Measurements from ENCODE around the gene MAN1C1. TPM values are rescaled to one million over a fixed set of nuclear protein-coding genes. Genes with fewer than 3 reads are reported as not detected.
"Not testable (repeated sequence)": the region's sequence is repeated elsewhere in the genome, so short reads cannot be mapped to it uniquely, and the experiment has no call there.

The MAN1C1 gene
- polyA plus RNA-seq, 3 donors: 3.1 to 18.2 (median 12.4) TPM

GRCh38 chr1:25579292-25580252, 37.0 kb upstream of the MAN1C1 start:
- H3K27ac ChIP-seq (ENCODE audit: low read depth, low read length): no peak overlapping the region
- WGBS, 3 donors: 82 to 85% (median 84%) methylated on average over 19 of the region's 19 CpGs

- WGBS, 3 donors: 62 to 85% (median 72%) methylated on average over 6 of the region's 6 CpGs
- H3K27ac ChIP-seq (ENCODE audit: low read depth, low read length): no peak overlapping the region
These were observed 35.7 kb upstream of the MAN1C1 start for GRCh38 chr1:25580927-25581326.

- WGBS, 3 donors: 81 to 85% (median 82%) methylated on average over 5 of the region's 5 CpGs
- H3K27ac ChIP-seq (ENCODE audit: low read depth, low read length): no peak overlapping the region
These were observed 34.8 kb upstream of the MAN1C1 start for GRCh38 chr1:25581764-25582163.

- 86 to 89% (median 89%) methylated on average over 14 of the region's 14 CpGs for WGBS, 3 donors
- no peak overlapping the region for H3K27ac ChIP-seq (ENCODE audit: low read depth, low read length)
These were observed 32.8 kb upstream of the MAN1C1 start for GRCh38 chr1:25583519-25584370.

GRCh38 chr1:25586181-25586588, 30.4 kb upstream of the MAN1C1 start:
- WGBS, 3 donors: 80 to 98% (median 95%) methylated on average over 16 of the region's 16 CpGs
- no peak overlapping the region for H3K27ac ChIP-seq (ENCODE audit: low read depth, low read length)

- H3K27ac ChIP-seq (ENCODE audit: low read depth, low read length): no peak overlapping the region
- 91 to 93% (median 91%) methylated on average over 8 of the region's 8 CpGs for WGBS, 3 donors
These were observed 29.3 kb upstream of the MAN1C1 start for GRCh38 chr1:25587290-25587689.

GRCh38 chr1:25588224-25588623, 28.4 kb upstream of the MAN1C1 start:
- not testable (repeated sequence) for H3K27ac ChIP-seq (ENCODE audit: low read depth, low read length)
- 69 to 84% (median 71%) methylated on average over 7 of the region's 7 CpGs for WGBS, 3 donors

- 95 to 97% (median 95%) methylated on average over 13 of the region's 13 CpGs for WGBS, 3 donors
- not testable (repeated sequence) for H3K27ac ChIP-seq (ENCODE audit: low read depth, low read length)
These were observed 27.8 kb upstream of the MAN1C1 start for GRCh38 chr1:25588786-25589185.

- WGBS, 3 donors: 47 to 56% (median 52%) methylated on average over 8 of the region's 8 CpGs
- no peak overlapping the region for H3K27ac ChIP-seq (ENCODE audit: low read depth, low read length)
These were observed 26.3 kb upstream of the MAN1C1 start for GRCh38 chr1:25590096-25590824.

GRCh38 chr1:25593861-25594260, 22.7 kb upstream of the MAN1C1 start:
- H3K27ac ChIP-seq (ENCODE audit: low read depth, low read length): no peak overlapping the region
- 77 to 82% (median 81%) methylated on average over 2 of the region's 2 CpGs for WGBS, 3 donors

- no peak overlapping the region for H3K27ac ChIP-seq (ENCODE audit: low read depth, low read length)
- 65 to 91% (median 90%) methylated on average over 2 of the region's 2 CpGs for WGBS, 3 donors
These were observed 21.6 kb upstream of the MAN1C1 start for GRCh38 chr1:25594971-25595370.

- 91 to 93% (median 92%) methylated on average over 5 of the region's 5 CpGs for WGBS, 3 donors
These were observed 19.9 kb upstream of the MAN1C1 start for GRCh38 chr1:25596641-25597040.

GRCh38 chr1:25598879-25599278, 17.7 kb upstream of the MAN1C1 start:
- H3K27ac ChIP-seq (ENCODE audit: low read depth, low read length): no peak overlapping the region
- WGBS, 3 donors: 96 to 100% (median 96%) methylated on average over 1 of the region's 1 CpG

More at GRCh38 chr1:25596641-25597040, 19.9 kb upstream of the MAN1C1 start:
- not testable (repeated sequence) for H3K27ac ChIP-seq (ENCODE audit: low read depth, low read length)

- WGBS, 3 donors: 64 to 91% (median 91%) methylated on average over 7 of the region's 7 CpGs
- H3K27ac ChIP-seq (ENCODE audit: low read depth, low read length): no peak overlapping the region
These were observed 16.5 kb upstream of the MAN1C1 start for GRCh38 chr1:25599969-25600610.

GRCh38 chr1:25600971-25601699, 15.5 kb upstream of the MAN1C1 start:
- H3K27ac ChIP-seq (ENCODE audit: low read depth, low read length): not testable (repeated sequence)
- WGBS, 3 donors: 45 to 82% (median 77%) methylated on average over 5 of the region's 5 CpGs

GRCh38 chr1:25603779-25604538, 12.6 kb upstream of the MAN1C1 start:
- H3K27ac ChIP-seq (ENCODE audit: low read depth, low read length): not testable (repeated sequence)
- 93 to 96% (median 94%) methylated on average over 10 to 46 of the region's 55 CpGs for WGBS, 3 donors

- H3K27ac ChIP-seq (ENCODE audit: low read depth, low read length): no peak overlapping the region
- 91 to 95% (median 93%) methylated on average over 5 of the region's 5 CpGs for WGBS, 3 donors
These were observed 9.5 kb upstream of the MAN1C1 start for GRCh38 chr1:25607123-25607522.
